HepG2 (cell line): ENCODE results near the gene THSD4. TPM values are rescaled to one million over a fixed set of nuclear protein-coding genes. Genes with fewer than 3 reads are reported as not detected.

Experiments used
- ATAC-seq: fragments of 200-7000 bp; cut with Tn5 transposase; 3 replicates; pipeline ENCODE4 v1.9.1; 2020; ENCODE audit warnings: mild to moderate bottlenecking, moderate library complexity
- BruUV-seq: library from RNA; stranded (reverse); fragments of 400-500 nt; replicated peaks from 2 replicates; lab custom pipeline; 2021; lab: Mats Ljungman, UMichigan
- CTCF ChIA-PET: fragments of 300-600 bp; formaldehyde crosslinking; extraction: SDS; loops from one replicate; lab custom pipeline; 2021; ENCODE audit warnings: low total read pairs, inconsistent platforms, low intra/inter-chr PET ratio; lab: Yijun Ruan, JAX
- POLR2A ChIA-PET: fragments of 350-600 bp; sonication (Branson Sonifier 250); formaldehyde crosslinking; loops from one replicate; lab custom pipeline; 2020; ENCODE audit warnings: antibody characterized with exemption, inconsistent platforms; lab: Yijun Ruan, JAX
- DNase-seq: peaks from one replicate; pipeline ENCODE4 v3.0.0-alpha.2; 2015; ENCODE audit warnings: low spot score
- FAIRE-seq: peaks from 3 replicates; lab custom pipeline; 2011; peaks lifted over from hg19 to GRCh38; lab: Jason Lieb, UNC
- H2AFZ ChIP-seq: one replicate; pipeline ENCODE4 v1.6.1; 2011; ENCODE audit warnings: low read length, inconsistent platforms
- H3K27ac ChIP-seq: fragments of 300-600 bp; 3 replicates; pipeline ENCODE4 v1.8.0; 2011; ENCODE audit warnings: mixed run types, mild to moderate bottlenecking, mixed read lengths, low read length, inconsistent platforms; ENCODE audit not compliant: insufficient read depth; ENCODE audit errors: extremely low read length
- H3K27me3 ChIP-seq, 2 experiments: fragments of 200-600 bp in 1 of 2; 2 replicates in 1 of 2; 3 replicates in 1 of 2; pipeline versions ENCODE4 v1.6.0 to v1.8.0; 2011; ENCODE audit warnings: low read length in 2 of 2, mild to moderate bottlenecking in 2 of 2, moderate library complexity in 2 of 2, inconsistent platforms in 1 of 2; ENCODE audit not compliant: insufficient read depth in 2 of 2, control insufficient read depth in 1 of 2
- H3K36me3 ChIP-seq, 2 experiments: fragments of 200-600 bp in 1 of 2; replicated peaks in 1 of 2; 2 replicates in 1 of 2; 3 replicates in 1 of 2; pipeline versions ENCODE4 v1.5.1 to v1.8.0; 2011; ENCODE audit warnings: low read length in 2 of 2, inconsistent platforms in 1 of 2; ENCODE audit not compliant: insufficient read depth in 2 of 2, control insufficient read depth in 1 of 2
- H3K4me1 ChIP-seq: 2 replicates; pipeline ENCODE4 v1.5.1; 2012; ENCODE audit warnings: low read length, inconsistent platforms; ENCODE audit not compliant: insufficient read depth
- H3K4me2 ChIP-seq: 2 replicates; pipeline ENCODE4 v1.6.0; 2011; ENCODE audit warnings: low read depth, low read length, inconsistent platforms
- H3K4me3 ChIP-seq, 3 experiments: fragments of 200-600 bp in 1 of 3; sonication (generic), shearing (Covaris generic) in 1 of 3; replicated peaks in 1 of 3; 2 replicates each; pipeline ENCODE4 v1.5.1; 2011 to 2016; ENCODE audit warnings: low read length in 3 of 3, inconsistent platforms in 2 of 3, low read depth in 2 of 3, mild to moderate bottlenecking in 2 of 3, control low read depth in 1 of 3, mixed read lengths in 1 of 3; ENCODE audit not compliant: insufficient read depth in 1 of 3
- H3K79me2 ChIP-seq: one replicate; pipeline ENCODE4 v1.6.1; 2011; ENCODE audit warnings: low read length, inconsistent platforms; ENCODE audit not compliant: insufficient read depth
- H3K9ac ChIP-seq: 2 replicates; pipeline ENCODE4 v1.6.0; 2011; ENCODE audit warnings: mild to moderate bottlenecking, low read depth, low read length, inconsistent platforms; ENCODE audit not compliant: insufficient read depth
- H3K9me3 ChIP-seq: 2 replicates; pipeline ENCODE4 v1.5.1; 2012; ENCODE audit warnings: mild to moderate bottlenecking, low read length
- H4K20me1 ChIP-seq: 2 replicates; pipeline ENCODE4 v1.6.0; 2011; ENCODE audit warnings: inconsistent platforms, mild to moderate bottlenecking, low read length, moderate library complexity; ENCODE audit not compliant: insufficient read depth
- FOSL2 ChIP-seq: sonication (generic); formaldehyde crosslinking; IDR thresholded peaks from 2 replicates; pipeline ENCODE4 v1.4.0; 2020; ENCODE audit warnings: missing genetic modification reagents
- NR2F1 ChIP-seq, 2 experiments: fragments of 450-650 bp in 1 of 2; formaldehyde crosslinking in 1 of 2; IDR thresholded peaks; 2 replicates each; pipeline versions ENCODE4 v1.5.0 to v1.6.1; 2016 to 2020; ENCODE audit warnings: mild to moderate bottlenecking in 1 of 2, missing compliant biosample characterization in 1 of 2, missing genetic modification reagents in 1 of 2, moderate library complexity in 1 of 2
- TFAP4 ChIP-seq: sonication (generic); IDR thresholded peaks from 2 replicates; pipeline ENCODE4 v1.6.1; 2016; ENCODE audit warnings: low read depth, borderline replicate concordance
- ZNF280D ChIP-seq: sonication (generic); formaldehyde crosslinking; IDR thresholded peaks from 2 replicates; pipeline ENCODE4 v1.5.1; 2020; ENCODE audit warnings: mild to moderate bottlenecking, missing genetic modification reagents
- ZNF30 ChIP-seq: sonication (generic); formaldehyde crosslinking; IDR thresholded peaks from 2 replicates; pipeline ENCODE4 v1.5.0; 2020; ENCODE audit warnings: mild to moderate bottlenecking, missing genetic modification reagents
- ZNF335 ChIP-seq: sonication (generic); formaldehyde crosslinking; IDR thresholded peaks from 2 replicates; pipeline ENCODE4 v1.4.0; 2020; ENCODE audit warnings: missing genetic modification reagents
- ZNF616 ChIP-seq: sonication (generic); formaldehyde crosslinking; IDR thresholded peaks from 2 replicates; pipeline ENCODE4 v1.5.0; 2020; ENCODE audit warnings: low read depth, mild to moderate bottlenecking, missing genetic modification reagents
- ZNF891 ChIP-seq: sonication (generic); formaldehyde crosslinking; IDR thresholded peaks from 2 replicates; pipeline ENCODE4 v1.5.0; 2020; ENCODE audit warnings: mild to moderate bottlenecking, missing genetic modification reagents
- WGBS: methylation state at CpG from one replicate; pipeline ENCODE4 v1.1.6; 2017; ENCODE audit warnings: low lambda C conversion rate; 5-methylcytosine and 5-hydroxymethylcytosine counted together
- in situ Hi-C: cut with HindIII; loops from 2 replicates; pipeline ENCODE4 v1.10.0; 2017; ENCODE audit warnings: low pct_unique_long_range_greater_than_20kb; ENCODE audit not compliant: extremely low pct_ligation_motif_present
- intact Hi-C: fragments of 100-400 bp; cut with micrococcal nuclease; formaldehyde crosslinking; loops from one replicate; pipeline ENCODE4 v1.10.0; 2022; ENCODE audit not compliant: unreplicated experiment
- polyA plus RNA-seq, 8 experiments: library from polyadenylated mRNA; depleted of rRNA in 3 of 8; stranded (reverse) in 7 of 8; unstranded in 1 of 8; fragments of >200 nt; fragmentation: Illumina TruSeq in 4 of 8; extraction: Trizol in 4 of 8; gene quantifications; 2 replicates each; pipeline versions ENCODE4 v1.2.1 to v1.2.3, GENCODE V29; 2011 to 2016; ENCODE audit warnings: low read depth in 4 of 8, missing spikeins in 1 of 8, mixed read lengths in 1 of 8; ENCODE audit not compliant: insufficient read depth in 1 of 8
- total RNA-seq, 5 experiments: library from RNA; depleted of rRNA; stranded (reverse); fragments of >200 nt; fragmentation: Illumina TruSeq; extraction: Trizol; gene quantifications; 2 replicates each; pipeline ENCODE4 v1.2.3, GENCODE V29; 2016; ENCODE audit warnings: low read depth in 1 of 5

The THSD4 gene
- total and polyA plus RNA-seq, 2 of the 13 experiments (the other 11 are each of a cell fraction or from before 2014, with no cell fraction given): 0.07 to 0.21 TPM

GRCh38 chr15:71687902-71688508 lies 572.7 kb downstream of the THSD4 start:
- H3K36me3 ChIP-seq: no peaks in the 10 kb centered on the region
- ChIA-PET CTCF (no interaction called here), POLR2A (no interaction called here)
- H3K4me3 ChIP-seq: no peak overlapping the region
- H3K79me2 ChIP-seq: no peaks in the 10 kb centered on the region
- H3K9me3 ChIP-seq: no peaks in the 10 kb centered on the region
- intact Hi-C loops: no loop called here
- peaks cover 3 to 8% of the 10 kb centered on the region in 2 experiments; a peak in 4 of 5 replicates for H3K27me3 ChIP-seq
- no peaks in the 10 kb centered on the region for H3K4me1 ChIP-seq
- DNase-seq (no peak), ATAC-seq (no peak), FAIRE-seq (no peak)
- no peak overlapping the region for H3K27ac ChIP-seq
- in situ Hi-C loops: no loop called here
- no TSS peak for BruUV-seq
- H4K20me1 ChIP-seq: no peaks in the 10 kb centered on the region
- 20% methylated on average over 2 of the region's 2 CpGs for WGBS
- no peak overlapping the region for H3K4me2 ChIP-seq
- no peak overlapping the region for H3K9ac ChIP-seq
- TF ChIP-seq ZNF335 (CRISPR knock-in tag): no peak
- TF ChIP-seq ZNF891 (CRISPR knock-in tag): no peak
- no peak for TF ChIP-seq NR2F1 (CRISPR knock-in tag; IDR thresholded peaks at IDR 0.05)
- no peak for TF ChIP-seq FOSL2 (CRISPR knock-in tag)
- TF ChIP-seq TFAP4: no peak
- TF ChIP-seq ZNF280D (CRISPR knock-in tag): no peak
- no peak for TF ChIP-seq ZNF616 (CRISPR knock-in tag)
- no peak for TF ChIP-seq ZNF30 (CRISPR knock-in tag)
- H2AFZ ChIP-seq: no peak overlapping the region
